K562 (cell line): ENCODE data around the gene FAM89B. TPM values are rescaled to one million over a fixed set of nuclear protein-coding genes. Genes with fewer than 3 reads are reported as not detected.
A peak's percentile ranks its signal among the peaks of the same experiment; 100 is the strongest.

ENCODE experiments used
- BRF1 ChIP-seq: IDR thresholded peaks from 3 replicates; pipeline ENCODE4 v1.6.1; 2011; ENCODE audit warnings: borderline replicate concordance, mild to moderate bottlenecking; ENCODE audit not compliant: insufficient read length; ENCODE audit errors: extremely low read depth
- EGR1 ChIP-seq: fragments of 450-650 bp; conservative IDR thresholded peaks from 2 replicates; pipeline ENCODE4 v1.6.1; 2017; ENCODE audit warnings: mild to moderate bottlenecking
- GTF2E2 ChIP-seq: fragments of 200-800 bp; sonication (Bioruptor generic); IDR thresholded peaks from 2 replicates; pipeline ENCODE4 v1.6.1; 2016; ENCODE audit warnings: missing genetic modification characterization, missing compliant biosample characterization
- LARP7 ChIP-seq: fragments of 450-650 bp; IDR thresholded peaks from 2 replicates; pipeline ENCODE4 v1.6.1; 2016
- MAZ ChIP-seq, 2 experiments: fragments of 450-650 bp in 1 of 2; sonication (generic) in 1 of 2; formaldehyde crosslinking; IDR thresholded peaks in 1 of 2; conservative IDR thresholded peaks in 1 of 2; 2 replicates each; pipeline versions ENCODE4 v1.4.0 to v1.5.0; 2020; ENCODE audit warnings: mild to moderate bottlenecking in 1 of 2, missing genetic modification reagents in 1 of 2
- MEF2D ChIP-seq: conservative IDR thresholded peaks from 2 replicates; pipeline ENCODE4 v1.6.1; 2016; ENCODE audit warnings: low read depth, missing genetic modification characterization, missing compliant biosample characterization
- MYC ChIP-seq, 2 experiments: fragments of 250-450 bp in 1 of 2; sonication (Bioruptor Pico) in 1 of 2; IDR thresholded peaks; 2 replicates each; pipeline versions ENCODE4 v1.5.1 to v1.6.1; 2012 to 2021; ENCODE audit warnings: low read depth in 2 of 2, borderline replicate concordance in 1 of 2, improper control_type of control experiment in 1 of 2, low read length in 1 of 2, mild to moderate bottlenecking in 1 of 2, moderate library complexity in 1 of 2
- NONO ChIP-seq, 2 experiments: fragments of 200-400 bp in 1 of 2; fragments of 450-650 bp in 1 of 2; formaldehyde crosslinking in 1 of 2; IDR thresholded peaks; 2 replicates each; pipeline ENCODE4 v1.6.1; 2017; ENCODE audit warnings: low read depth in 2 of 2, mild to moderate bottlenecking in 2 of 2, moderate library complexity in 2 of 2, low read length in 1 of 2
- NRF1 ChIP-seq, 2 experiments: fragments of 450-650 bp; IDR thresholded peaks in 1 of 2; conservative IDR thresholded peaks in 1 of 2; 2 replicates each; pipeline ENCODE4 v1.6.1; 2014; ENCODE audit warnings: mild to moderate bottlenecking in 2 of 2
- PHF8 ChIP-seq: fragments of 200-600 bp; sonication (generic); IDR thresholded peaks from 2 replicates; pipeline ENCODE4 v1.6.1; 2012; ENCODE audit warnings: mixed run types, mild to moderate bottlenecking, inconsistent platforms, low read length, moderate library complexity, borderline replicate concordance
- POLR3G ChIP-seq: IDR thresholded peaks from 2 replicates; pipeline ENCODE4 v1.6.1; 2011; ENCODE audit not compliant: insufficient read length, insufficient replicate concordance; ENCODE audit errors: extremely low read depth
- PURB ChIP-seq: sonication (generic); formaldehyde crosslinking; IDR thresholded peaks from 2 replicates; pipeline ENCODE4 v1.9.0; 2021; ENCODE audit warnings: low read depth, mild to moderate bottlenecking, missing genetic modification reagents
- RBFOX2 ChIP-seq: fragments of 200-400 bp; formaldehyde crosslinking; IDR thresholded peaks from 2 replicates; pipeline ENCODE4 v1.6.1; 2017; ENCODE audit warnings: low read depth, mild to moderate bottlenecking, low read length, moderate library complexity
- RBM15 ChIP-seq: fragments of 200-400 bp; formaldehyde crosslinking; IDR thresholded peaks from 2 replicates; pipeline ENCODE4 v1.6.1; 2018; ENCODE audit warnings: mild to moderate bottlenecking, low read length, moderate library complexity; ENCODE audit not compliant: insufficient read depth
- RBM17 ChIP-seq: fragments of 200-400 bp; formaldehyde crosslinking; IDR thresholded peaks from 2 replicates; pipeline ENCODE4 v1.6.1; 2017; ENCODE audit warnings: low read depth, mild to moderate bottlenecking, low read length, borderline replicate concordance
- TEAD2 ChIP-seq: fragments of 450-650 bp; IDR thresholded peaks from 2 replicates; pipeline ENCODE4 v1.6.1; 2016; ENCODE audit warnings: missing genetic modification characterization, control low read depth, missing compliant biosample characterization
- UBTF ChIP-seq, 2 experiments: IDR thresholded peaks; 2 replicates each; pipeline ENCODE4 v1.6.1; 2012; ENCODE audit warnings: improper control_type of control experiment in 2 of 2, low read depth in 2 of 2, low read length in 2 of 2, borderline replicate concordance in 1 of 2
- ZBTB11 ChIP-seq, 3 experiments: fragments of 200-800 bp in 1 of 3; fragments of 250-450 bp in 1 of 3; fragments of 450-650 bp in 1 of 3; sonication (Bioruptor Pico) in 1 of 3; sonication (Bioruptor generic) in 1 of 3; formaldehyde crosslinking in 1 of 3; IDR thresholded peaks; 2 replicates each; pipeline versions ENCODE4 v1.6.1 to v1.8.0; 2016 to 2022; ENCODE audit warnings: mild to moderate bottlenecking in 2 of 3, missing genetic modification characterization in 2 of 3, missing compliant biosample characterization in 1 of 3, moderate library complexity in 1 of 3
- ZNF717 ChIP-seq: fragments of 250-450 bp; sonication (Bioruptor Pico); IDR thresholded peaks from 2 replicates; pipeline ENCODE4 v1.5.0; 2021
- polyA plus RNA-seq, 8 experiments: library from polyadenylated mRNA; depleted of rRNA in 4 of 8; stranded (reverse) in 5 of 8; unstranded in 3 of 8; fragments of >200 nt; fragmentation: Nextera tagmentation in 2 of 8; fragmentation: Illumina TruSeq in 1 of 8; extraction: Ambion mirVana in 2 of 8; extraction: Trizol in 1 of 8; gene quantifications; 2 replicates each; pipeline versions ENCODE4 v1.2.1 to v1.2.3, GENCODE V29; 2011 to 2014; ENCODE audit warnings: inconsistent platforms in 1 of 8, missing spikeins in 1 of 8
- total RNA-seq, 7 experiments: library from RNA; depleted of rRNA in 6 of 7; stranded (reverse); fragments of >200 nt in 6 of 7; fragmentation: Illumina TruSeq in 2 of 7; extraction: Trizol in 2 of 7; gene quantifications; 2 replicates each; pipeline versions ENCODE4 v1.2.1 to v1.2.3, GENCODE V29; 2011 to 2021; ENCODE audit warnings: low replicate concordance in 1 of 7

FAM89B gene
- total and polyA plus RNA-seq, 9 of the 15 experiments (the other 6 are each of a cell fraction or from before 2014, with no cell fraction given): 0.32 to 27.6 (median 11.9) TPM

GRCh38 chr11:65558002-65558929 is 14.1 kb upstream of the FAM89B start, which contains the start of gene LTBP3 (continued):
- TF ChIP-seq EGR1 (peak; percentile 29; the same call in 1 of the 2 replicates), PURB (CRISPR knock-in tag) (no peak), ZBTB11 (CRISPR knock-in tag; IDR thresholded peaks at IDR 0.05) (0 out of 6 replicates have a peak, but pooled peaks of 1 of the 3 experiments have one; percentile 25), BRF1 (no peak), MEF2D (no peak), PHF8 (peak; percentile 45; the same call in 1 of the 2 replicates), POLR3G (no peak), LARP7 (no peak), NRF1 (conservative IDR thresholded peaks at IDR 0.05 in 1 of 2, IDR thresholded peaks at IDR 0.05 in 1 of 2) (peak; percentile 15 to 19; a peak in 2 of 4 replicates), MYC (IDR thresholded peaks at IDR 0.05; ENCODE audit: low read depth, low read length) (peak; percentile 50; the same call in 1 of the 2 replicates), MYC (CRISPR knock-in tag; IDR thresholded peaks at IDR 0.05; ENCODE audit: borderline replicate concordance, low read depth) (no peak), ZNF717 (CRISPR knock-in tag) (no peak), RBFOX2 (peak; percentile 74), GTF2E2 (peak; percentile 55; the same call in 1 of the 2 replicates), MAZ (CRISPR knock-in tag; conservative IDR thresholded peaks at IDR 0.05 in 1 of 2, IDR thresholded peaks at IDR 0.05 in 1 of 2) (peak; percentile 63 to 97; a peak in 2 of 4 replicates), RBM15 (no peak), TEAD2 (0 out of 2 replicates have a peak, but pooled peaks have one; percentile 23), RBM17 (no peak), UBTF (IDR thresholded peaks at IDR 0.05; ENCODE audit: borderline replicate concordance in 1 of 2, low read depth in 2 of 2, low read length in 2 of 2) (peak; percentile 89 to 90; a peak in 3 of 4 replicates), NONO (IDR thresholded peaks at IDR 0.05; ENCODE audit: low read depth in 2 of 2, low read length in 1 of 2) (peak in 1 of 2 experiments; percentile 73; a peak in 1 of 4 replicates)
